ENCODE data around the gene DAAM1.

DNA sequence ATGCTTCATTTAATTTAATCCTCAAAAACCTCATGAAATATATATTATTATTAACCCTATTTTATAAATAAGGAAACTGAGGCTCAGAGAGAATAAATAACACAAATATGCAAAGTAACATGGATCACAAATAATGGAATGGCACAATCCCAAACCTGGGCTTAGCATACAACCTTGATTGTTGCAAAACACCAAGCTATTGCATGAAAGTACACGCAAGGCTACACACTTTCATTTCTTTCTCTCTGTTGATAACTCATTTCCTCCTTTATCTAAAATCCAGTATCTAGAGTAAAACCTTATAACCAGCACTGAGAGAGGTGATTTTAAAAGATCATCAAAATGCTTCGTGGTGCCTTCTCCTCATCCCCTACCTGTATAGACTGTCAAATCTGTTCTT, 2.8 kb upstream of the DAAM1 start:
- TF ChIP-seq, protein P1, sequence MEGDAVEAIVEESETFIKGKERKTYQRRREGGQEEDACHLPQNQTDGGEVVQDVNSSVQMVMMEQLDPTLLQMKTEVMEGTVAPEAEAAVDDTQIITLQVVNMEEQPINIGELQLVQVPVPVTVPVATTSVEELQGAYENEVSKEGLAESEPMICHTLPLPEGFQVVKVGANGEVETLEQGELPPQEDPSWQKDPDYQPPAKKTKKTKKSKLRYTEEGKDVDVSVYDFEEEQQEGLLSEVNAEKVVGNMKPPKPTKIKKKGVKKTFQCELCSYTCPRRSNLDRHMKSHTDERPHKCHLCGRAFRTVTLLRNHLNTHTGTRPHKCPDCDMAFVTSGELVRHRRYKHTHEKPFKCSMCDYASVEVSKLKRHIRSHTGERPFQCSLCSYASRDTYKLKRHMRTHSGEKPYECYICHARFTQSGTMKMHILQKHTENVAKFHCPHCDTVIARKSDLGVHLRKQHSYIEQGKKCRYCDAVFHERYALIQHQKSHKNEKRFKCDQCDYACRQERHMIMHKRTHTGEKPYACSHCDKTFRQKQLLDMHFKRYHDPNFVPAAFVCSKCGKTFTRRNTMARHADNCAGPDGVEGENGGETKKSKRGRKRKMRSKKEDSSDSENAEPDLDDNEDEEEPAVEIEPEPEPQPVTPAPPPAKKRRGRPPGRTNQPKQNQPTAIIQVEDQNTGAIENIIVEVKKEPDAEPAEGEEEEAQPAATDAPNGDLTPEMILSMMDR (conservative IDR thresholded peaks at IDR 0.05 in 1 of 2, IDR thresholded peaks at IDR 0.05 in 1 of 2; ENCODE audit: extremely low read depth in 1 of 2, insufficient read depth in 1 of 2, low read depth in 1 of 2, low read length in 2 of 2): no peak
- TF ChIP-seq EZH2 (IDR thresholded peaks at IDR 0.05; ENCODE audit: borderline replicate concordance, low read length): no peak
